Uterus (tissue), 4 donors: ENCODE results near the gene CTDNEP1. TPM values are rescaled to one million over a fixed set of nuclear protein-coding genes. Genes with fewer than 3 reads are reported as not detected.

Experiments used
- DNase-seq, 2 donors: peaks; one replicate each; pipeline ENCODE4 v3.0.0-alpha.2; 2019 to 2020
- H3K27ac ChIP-seq, 2 donors: fragments of 200-600 bp; sonication (generic); 1 replicate in 1 of 2; 2 replicates in 1 of 2; pipeline ENCODE4 v1.5.1; 2016 to 2018
- H3K27me3 ChIP-seq, 2 donors: fragments of 200-600 bp; sonication (generic); one replicate each; pipeline ENCODE4 v1.5.1; 2018 to 2019; ENCODE audit warnings: control low read depth in 1 of 2
- H3K36me3 ChIP-seq, 2 donors: fragments of 200-600 bp; sonication (generic); one replicate each; pipeline ENCODE4 v1.5.1; 2019; ENCODE audit warnings: control low read depth in 1 of 2
- H3K4me1 ChIP-seq, 2 donors: fragments of 200-600 bp; sonication (generic); one replicate each; pipeline ENCODE4 v1.5.1; 2018 to 2019; ENCODE audit warnings: control low read depth in 1 of 2
- H3K4me3 ChIP-seq, 2 donors: fragments of 200-600 bp; sonication (generic); 1 replicate in 1 of 2; 2 replicates in 1 of 2; pipeline ENCODE4 v1.5.1; 2018 to 2019; ENCODE audit warnings: mild to moderate bottlenecking in 1 of 2
- H3K9me3 ChIP-seq, 2 donors: fragments of 200-600 bp; sonication (generic); one replicate each; pipeline ENCODE4 v1.5.1; 2019; ENCODE audit warnings: control low read depth in 1 of 2
- CTCF ChIP-seq, 4 experiments: fragments of 200-600 bp in 2 of 4; fragments of 450-650 bp in 2 of 4; sonication (generic) in 2 of 4; IDR thresholded peaks; one replicate each; pipeline ENCODE4 v1.5.1; 2016 to 2019; ENCODE audit warnings: antibody characterized with exemption in 4 of 4, mild to moderate bottlenecking in 2 of 4, moderate library complexity in 1 of 4
- POLR2A ChIP-seq, 2 donors: fragments of 450-650 bp; IDR thresholded peaks; one replicate each; pipeline ENCODE4 v1.6.1; 2016; ENCODE audit warnings: antibody characterized with exemption in 2 of 2, mild to moderate bottlenecking in 1 of 2, moderate library complexity in 1 of 2
- intact Hi-C: fragments of 100-400 bp; cut with DNase I; formaldehyde crosslinking; loops from one replicate; pipeline ENCODE4 v1.15.1; 2023; ENCODE audit warnings: low total_unique reads
- total RNA-seq, 4 donors: library from RNA; depleted of rRNA in 3 of 4; stranded (reverse); fragments of >200 nt in 3 of 4; gene quantifications; one replicate each; pipeline versions ENCODE4 v1.1.0 to v1.2.4, GENCODE V29; 2014 to 2023
- donor health status: DM: yes; HTN: yes; CAD: no.

CTDNEP1 gene
- total RNA-seq, 4 donors from 2014 or later = 13.8 to 115 (median 37.2) TPM

- DNase-seq = no peak
- H3K4me1 ChIP-seq = peaks cover 0 to 16% of the 10 kb centered on the region in 2 donors
- no peak overlapping the region for H3K27ac ChIP-seq
- no peak overlapping the region for H3K4me3 ChIP-seq
- H3K9me3 ChIP-seq = no peaks in the 10 kb centered on the region
- intact Hi-C loops = no loop called here
- TF ChIP-seq CTCF (IDR thresholded peaks at IDR 0.05) (no peak), POLR2A (IDR thresholded peaks at IDR 0.05) (no peak)
- H3K27me3 ChIP-seq = no peaks in the 10 kb centered on the region
- H3K36me3 ChIP-seq = no peaks in the 10 kb centered on the region
These were observed 32.1 kb upstream of the CTDNEP1 start for GRCh38 chr17:7283471-7284216.

GRCh38 chr17:7282752-7283321 is 31.3 kb upstream of the CTDNEP1 start:
- DNase-seq = no peak
- no peaks in the 10 kb centered on the region for H3K9me3 ChIP-seq
- TF ChIP-seq POLR2A (IDR thresholded peaks at IDR 0.05) = no peak
- TF ChIP-seq CTCF (IDR thresholded peaks at IDR 0.05) = no peak
- peaks cover 0 to 16% of the 10 kb centered on the region in 2 donors for H3K4me1 ChIP-seq
- peak overlapping the region in 1 of 2 donors; percentile 75 for H3K27ac ChIP-seq
- peak overlapping the region in 1 of 2 donors; percentile 42 for H3K4me3 ChIP-seq
- H3K36me3 ChIP-seq = no peaks in the 10 kb centered on the region
- no peaks in the 10 kb centered on the region for H3K27me3 ChIP-seq
- intact Hi-C loops = no loop called here

- TF ChIP-seq POLR2A (IDR thresholded peaks at IDR 0.05) (no peak), CTCF (IDR thresholded peaks at IDR 0.05) (no peak)
- H3K27me3 ChIP-seq = no peaks in the 10 kb centered on the region
These were observed 30.6 kb upstream of the CTDNEP1 start for GRCh38 chr17:7281953-7282751.

GRCh38 chr17:7281074-7281952 is 29.8 kb upstream of the CTDNEP1 start, which contains the start of gene SLC2A4:
TSS of gene SLC2A4 (plus strand) at chr17:7281718. CDS start at chr17:7281935, 217 bp downstream.
- peaks cover 0 to 16% of the 10 kb centered on the region in 2 donors for H3K4me1 ChIP-seq
- H3K27ac ChIP-seq = peak within 1 kb of the TSS; percentile 75 to 90
- intact Hi-C loops = loop anchor here (2.0 kb wide), 1 partner anchor 15 kb away; no protein-coding TSS in a partner anchor
- peak; percentile 93 to 95 for DNase-seq
- H3K27me3 ChIP-seq = no peaks in the 10 kb centered on the region
- TF ChIP-seq POLR2A (IDR thresholded peaks at IDR 0.05) = peak in 1 of 2 donors; percentile 31
- peak in 1 of 4 experiments; percentile 21 for TF ChIP-seq CTCF (IDR thresholded peaks at IDR 0.05)
- H3K4me3 ChIP-seq = peak within 1 kb of the TSS; percentile 34 to 42
- no peaks in the 10 kb centered on the region for H3K36me3 ChIP-seq
- no peaks in the 10 kb centered on the region for H3K9me3 ChIP-seq

More at GRCh38 chr17:7281953-7282751, 30.6 kb upstream of the CTDNEP1 start:
- H3K4me3 ChIP-seq = peak overlapping the region; percentile 34 to 42
- H3K27ac ChIP-seq = peak overlapping the region; percentile 60 to 75
- intact Hi-C loops = loop anchor here (2.0 kb wide), 1 partner anchor 15 kb away; no protein-coding TSS in a partner anchor
- H3K4me1 ChIP-seq = peaks cover 0 to 16% of the 10 kb centered on the region in 2 donors
- no peaks in the 10 kb centered on the region for H3K36me3 ChIP-seq
- no peaks in the 10 kb centered on the region for H3K9me3 ChIP-seq
- peak; percentile 40 to 51 for DNase-seq
